HepG2 (cell line): Measurements from ENCODE around the gene COG1. TPM values are rescaled to one million over a fixed set of nuclear protein-coding genes. Genes with fewer than 3 reads are reported as not detected.

Experiments used
- CREM ChIP-seq, 2 experiments: sonication (generic) in 1 of 2; formaldehyde crosslinking in 1 of 2; IDR thresholded peaks; 2 replicates each; pipeline versions ENCODE4 v1.4.0 to v1.6.1; 2016 to 2020; ENCODE audit warnings: antibody characterized with exemption in 1 of 2, mild to moderate bottlenecking in 1 of 2, missing genetic modification reagents in 1 of 2
- DNMT1 ChIP-seq: sonication (generic); formaldehyde crosslinking; IDR thresholded peaks from 2 replicates; pipeline ENCODE4 v1.5.1; 2020; ENCODE audit warnings: mild to moderate bottlenecking, missing genetic modification reagents
- EHMT2 ChIP-seq: fragments of 200-600 bp; sonication (generic); IDR thresholded peaks from 2 replicates; pipeline ENCODE4 v1.7.0; 2017; ENCODE audit warnings: antibody characterized with exemption, low read depth, low read length, borderline replicate concordance
- GLI4 ChIP-seq: sonication (generic); formaldehyde crosslinking; IDR thresholded peaks from 2 replicates; pipeline ENCODE4 v1.5.1; 2020; ENCODE audit warnings: missing genetic modification reagents, mild to moderate bottlenecking, moderate library complexity, borderline replicate concordance
- KDM4B ChIP-seq: sonication (generic); formaldehyde crosslinking; IDR thresholded peaks from 2 replicates; pipeline ENCODE4 v1.4.0; 2020; ENCODE audit warnings: missing genetic modification reagents
- KLF16 ChIP-seq, 2 experiments: sonication (generic) in 1 of 2; formaldehyde crosslinking in 1 of 2; IDR thresholded peaks; 2 replicates each; pipeline versions ENCODE4 v1.6.1 to v1.8.0; 2016 to 2023; ENCODE audit warnings: missing genetic modification reagents in 2 of 2, missing compliant biosample characterization in 1 of 2
- MYC ChIP-seq: sonication (generic); formaldehyde crosslinking; IDR thresholded peaks from 2 replicates; pipeline ENCODE4 v1.9.0; 2021; ENCODE audit warnings: missing genetic modification reagents, borderline replicate concordance
- NFE2L2 ChIP-seq: fragments of 150-350 bp; IDR thresholded peaks from 2 replicates; pipeline ENCODE4 v1.6.1; 2014; ENCODE audit warnings: low read length
- NPAS2 ChIP-seq: sonication (generic); formaldehyde crosslinking; IDR thresholded peaks from 2 replicates; pipeline ENCODE4 v1.8.0; 2022; ENCODE audit warnings: mild to moderate bottlenecking, missing genetic modification reagents, borderline replicate concordance
- THAP8 ChIP-seq: sonication (generic); formaldehyde crosslinking; IDR thresholded peaks from 2 replicates; pipeline ENCODE4 v1.5.1; 2020; ENCODE audit warnings: missing genetic modification reagents, mild to moderate bottlenecking, borderline replicate concordance
- TSC22D2 ChIP-seq: sonication (generic); formaldehyde crosslinking; IDR thresholded peaks from 2 replicates; pipeline ENCODE4 v1.5.1; 2020; ENCODE audit warnings: missing genetic modification reagents, mild to moderate bottlenecking, borderline replicate concordance
- ZFP37 ChIP-seq: sonication (generic); formaldehyde crosslinking; IDR thresholded peaks from 2 replicates; pipeline ENCODE4 v1.4.0; 2020; ENCODE audit warnings: missing genetic modification reagents, borderline replicate concordance
- ZGPAT ChIP-seq: IDR thresholded peaks from 2 replicates; pipeline ENCODE4 v1.6.1; 2016; ENCODE audit warnings: mild to moderate bottlenecking
- ZKSCAN5 ChIP-seq: sonication (generic); formaldehyde crosslinking; IDR thresholded peaks from 2 replicates; pipeline ENCODE4 v1.5.1; 2020; ENCODE audit warnings: mild to moderate bottlenecking, missing genetic modification reagents
- ZNF234 ChIP-seq: sonication (generic); formaldehyde crosslinking; conservative IDR thresholded peaks from 2 replicates; pipeline ENCODE4 v1.5.1; 2020; ENCODE audit warnings: mild to moderate bottlenecking, missing genetic modification reagents
- ZNF615 ChIP-seq: sonication (generic); formaldehyde crosslinking; IDR thresholded peaks from 2 replicates; pipeline ENCODE4 v1.5.0; 2020; ENCODE audit warnings: mild to moderate bottlenecking, missing genetic modification reagents, borderline replicate concordance
- ZNF629 ChIP-seq: sonication (generic); formaldehyde crosslinking; conservative IDR thresholded peaks from 2 replicates; pipeline ENCODE4 v1.5.0; 2020; ENCODE audit warnings: missing genetic modification reagents
- ZNF713 ChIP-seq: sonication (generic); formaldehyde crosslinking; IDR thresholded peaks from 2 replicates; pipeline ENCODE4 v1.4.0; 2020; ENCODE audit warnings: mild to moderate bottlenecking, missing genetic modification reagents
- polyA plus RNA-seq, 8 experiments: library from polyadenylated mRNA; depleted of rRNA in 3 of 8; stranded (reverse) in 7 of 8; unstranded in 1 of 8; fragments of >200 nt; fragmentation: Illumina TruSeq in 4 of 8; extraction: Trizol in 4 of 8; gene quantifications; 2 replicates each; pipeline versions ENCODE4 v1.2.1 to v1.2.3, GENCODE V29; 2011 to 2016; ENCODE audit warnings: low read depth in 4 of 8, missing spikeins in 1 of 8, mixed read lengths in 1 of 8; ENCODE audit not compliant: insufficient read depth in 1 of 8
- total RNA-seq, 5 experiments: library from RNA; depleted of rRNA; stranded (reverse); fragments of >200 nt; fragmentation: Illumina TruSeq; extraction: Trizol; gene quantifications; 2 replicates each; pipeline ENCODE4 v1.2.3, GENCODE V29; 2016; ENCODE audit warnings: low read depth in 1 of 5
- TF ChIP-seq, protein P1 (sequence below): sonication (generic); formaldehyde crosslinking; IDR thresholded peaks from 2 replicates; pipeline ENCODE4 v1.9.0; 2021; ENCODE audit warnings: missing genetic modification reagents, borderline replicate concordance
- TF ChIP-seq, protein P2 (sequence below): fragments of 450-650 bp; IDR thresholded peaks from 2 replicates; pipeline ENCODE4 v1.6.1; 2017; ENCODE audit warnings: mild to moderate bottlenecking

Gene COG1
- total and polyA plus RNA-seq, 2 of the 13 experiments (the other 11 are each of a cell fraction or from before 2014, with no cell fraction given), result 36.6 to 39.7 TPM

DNA sequence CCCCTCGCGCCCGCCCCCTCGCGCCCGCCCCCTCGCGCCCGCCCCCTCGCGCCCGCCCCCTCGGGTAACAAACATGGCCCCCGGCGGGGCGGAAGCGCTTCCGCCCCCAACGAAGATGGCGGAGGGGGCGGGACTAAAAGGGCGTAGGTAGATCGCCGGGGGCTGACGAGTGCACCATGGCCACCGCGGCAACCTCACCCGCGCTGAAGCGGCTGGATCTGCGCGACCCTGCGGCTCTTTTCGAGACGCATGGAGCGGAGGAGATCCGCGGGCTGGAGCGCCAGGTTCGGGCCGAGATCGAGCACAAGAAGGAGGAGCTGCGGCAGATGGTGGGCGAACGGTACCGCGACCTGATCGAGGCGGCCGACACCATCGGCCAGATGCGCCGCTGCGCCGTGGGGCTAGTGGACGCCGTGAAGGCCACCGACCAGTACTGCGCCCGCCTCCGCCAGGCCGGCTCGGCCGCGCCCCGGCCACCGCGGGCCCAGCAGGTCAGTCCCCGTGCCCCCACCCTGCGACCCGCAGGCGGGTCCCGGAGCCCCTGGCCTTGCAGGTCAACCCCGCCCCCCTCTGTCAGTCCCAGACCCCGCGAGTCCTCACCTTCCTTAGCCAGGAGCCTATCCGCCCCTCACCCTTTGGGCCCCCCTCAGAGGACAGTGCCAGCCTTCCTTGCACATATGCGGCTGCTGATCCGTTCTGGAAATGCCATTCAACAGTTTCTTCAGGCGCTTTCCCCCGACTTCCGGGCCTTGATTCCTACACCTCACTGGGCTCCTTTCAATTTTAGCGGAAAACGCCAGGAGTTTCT, at the start of gene COG1 (continued):
- TF ChIP-seq, protein P1, sequence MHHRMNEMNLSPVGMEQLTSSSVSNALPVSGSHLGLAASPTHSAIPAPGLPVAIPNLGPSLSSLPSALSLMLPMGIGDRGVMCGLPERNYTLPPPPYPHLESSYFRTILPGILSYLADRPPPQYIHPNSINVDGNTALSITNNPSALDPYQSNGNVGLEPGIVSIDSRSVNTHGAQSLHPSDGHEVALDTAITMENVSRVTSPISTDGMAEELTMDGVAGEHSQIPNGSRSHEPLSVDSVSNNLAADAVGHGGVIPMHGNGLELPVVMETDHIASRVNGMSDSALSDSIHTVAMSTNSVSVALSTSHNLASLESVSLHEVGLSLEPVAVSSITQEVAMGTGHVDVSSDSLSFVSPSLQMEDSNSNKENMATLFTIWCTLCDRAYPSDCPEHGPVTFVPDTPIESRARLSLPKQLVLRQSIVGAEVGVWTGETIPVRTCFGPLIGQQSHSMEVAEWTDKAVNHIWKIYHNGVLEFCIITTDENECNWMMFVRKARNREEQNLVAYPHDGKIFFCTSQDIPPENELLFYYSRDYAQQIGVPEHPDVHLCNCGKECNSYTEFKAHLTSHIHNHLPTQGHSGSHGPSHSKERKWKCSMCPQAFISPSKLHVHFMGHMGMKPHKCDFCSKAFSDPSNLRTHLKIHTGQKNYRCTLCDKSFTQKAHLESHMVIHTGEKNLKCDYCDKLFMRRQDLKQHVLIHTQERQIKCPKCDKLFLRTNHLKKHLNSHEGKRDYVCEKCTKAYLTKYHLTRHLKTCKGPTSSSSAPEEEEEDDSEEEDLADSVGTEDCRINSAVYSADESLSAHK (CRISPR knock-in tag), result 0 out of 2 replicates have a peak, but pooled peaks have one; percentile 71
- peak in 1 of 2 experiments; percentile 89; a peak in 2 of 4 replicates for TF ChIP-seq KLF16 (CRISPR knock-in tag; IDR thresholded peaks at IDR 0.05)
- TF ChIP-seq ZKSCAN5 (CRISPR knock-in tag), result no peak; the same call in 1 of the 2 replicates
- TF ChIP-seq ZGPAT (CRISPR knock-in tag), result peak; percentile 92
- peak; percentile 74 for TF ChIP-seq MYC (CRISPR knock-in tag)
- no peak for TF ChIP-seq TSC22D2
- TF ChIP-seq NPAS2 (CRISPR knock-in tag), result no peak
- TF ChIP-seq KDM4B (CRISPR knock-in tag), result peak; percentile 63; the same call in 1 of the 2 replicates
- TF ChIP-seq, protein P2, sequence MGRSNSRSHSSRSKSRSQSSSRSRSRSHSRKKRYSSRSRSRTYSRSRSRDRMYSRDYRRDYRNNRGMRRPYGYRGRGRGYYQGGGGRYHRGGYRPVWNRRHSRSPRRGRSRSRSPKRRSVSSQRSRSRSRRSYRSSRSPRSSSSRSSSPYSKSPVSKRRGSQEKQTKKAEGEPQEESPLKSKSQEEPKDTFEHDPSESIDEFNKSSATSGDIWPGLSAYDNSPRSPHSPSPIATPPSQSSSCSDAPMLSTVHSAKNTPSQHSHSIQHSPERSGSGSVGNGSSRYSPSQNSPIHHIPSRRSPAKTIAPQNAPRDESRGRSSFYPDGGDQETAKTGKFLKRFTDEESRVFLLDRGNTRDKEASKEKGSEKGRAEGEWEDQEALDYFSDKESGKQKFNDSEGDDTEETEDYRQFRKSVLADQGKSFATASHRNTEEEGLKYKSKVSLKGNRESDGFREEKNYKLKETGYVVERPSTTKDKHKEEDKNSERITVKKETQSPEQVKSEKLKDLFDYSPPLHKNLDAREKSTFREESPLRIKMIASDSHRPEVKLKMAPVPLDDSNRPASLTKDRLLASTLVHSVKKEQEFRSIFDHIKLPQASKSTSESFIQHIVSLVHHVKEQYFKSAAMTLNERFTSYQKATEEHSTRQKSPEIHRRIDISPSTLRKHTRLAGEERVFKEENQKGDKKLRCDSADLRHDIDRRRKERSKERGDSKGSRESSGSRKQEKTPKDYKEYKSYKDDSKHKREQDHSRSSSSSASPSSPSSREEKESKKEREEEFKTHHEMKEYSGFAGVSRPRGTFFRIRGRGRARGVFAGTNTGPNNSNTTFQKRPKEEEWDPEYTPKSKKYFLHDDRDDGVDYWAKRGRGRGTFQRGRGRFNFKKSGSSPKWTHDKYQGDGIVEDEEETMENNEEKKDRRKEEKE, result no peak
- peak; percentile 91; the same call in 1 of the 2 replicates for TF ChIP-seq DNMT1 (CRISPR knock-in tag)
- TF ChIP-seq GLI4 (CRISPR knock-in tag), result no peak
- peak; percentile 40; the same call in 1 of the 2 replicates for TF ChIP-seq THAP8 (CRISPR knock-in tag)
- no peak for TF ChIP-seq EHMT2
- no peak for TF ChIP-seq ZNF713 (CRISPR knock-in tag)
- no peak for TF ChIP-seq ZFP37
- no peak for TF ChIP-seq ZNF615 (CRISPR knock-in tag)
- TF ChIP-seq ZNF629 (CRISPR knock-in tag), result 0 out of 2 replicates have a peak, but pooled peaks have one; percentile 40
- no peak for TF ChIP-seq NFE2L2
- TF ChIP-seq ZNF234 (CRISPR knock-in tag), result no peak
- TF ChIP-seq CREM (IDR thresholded peaks at IDR 0.05), result peak; percentile 47; the same call in 1 of the 2 replicates
- no peak for TF ChIP-seq CREM (CRISPR knock-in tag; IDR thresholded peaks at IDR 0.05)
